Heart left ventricle (tissue), 16 donors: ENCODE measurements around the gene TRAM2. TPM values are rescaled to one million over a fixed set of nuclear protein-coding genes. Genes with fewer than 3 reads are reported as not detected.

Experiments used
- ATAC-seq, 4 donors: fragments of 200-7000 bp; cut with Tn5 transposase; one replicate each; pipeline ENCODE4 v1.9.1; 2020 to 2022; ENCODE audit warnings: moderate library complexity in 4 of 4, mild to moderate bottlenecking in 3 of 4, moderate number of reproducible peaks in 1 of 4
- DNase-seq, 5 donors: peaks; one replicate each; pipeline ENCODE4 v3.0.0-alpha.2; 2020
- H3K27ac ChIP-seq, 12 donors: fragments of 200-600 bp; sonication (generic) in 4 of 12; one replicate each; pipeline versions ENCODE4 v1.5.0 to v1.8.0; 2016 to 2022; ENCODE audit warnings: mild to moderate bottlenecking in 2 of 12
- H3K27me3 ChIP-seq, 9 donors: fragments of 200-600 bp; sonication (generic) in 2 of 9; one replicate each; pipeline versions ENCODE4 v1.5.1 to v1.8.0; 2016 to 2022; ENCODE audit warnings: mild to moderate bottlenecking in 3 of 9
- H3K36me3 ChIP-seq, 9 donors: fragments of 200-600 bp; sonication (generic) in 2 of 9; one replicate each; pipeline versions ENCODE4 v1.5.0 to v1.8.0; 2018 to 2022; ENCODE audit warnings: mild to moderate bottlenecking in 2 of 9
- H3K4me1 ChIP-seq, 12 donors: fragments of 200-600 bp; sonication (generic) in 4 of 12; one replicate each; pipeline versions ENCODE4 v1.5.0 to v1.8.0; 2016 to 2022; ENCODE audit warnings: mild to moderate bottlenecking in 3 of 12
- H3K4me3 ChIP-seq, 12 donors: fragments of 200-600 bp; sonication (generic) in 4 of 12; one replicate each; pipeline versions ENCODE4 v1.5.0 to v1.8.0; 2017 to 2022; ENCODE audit warnings: mild to moderate bottlenecking in 9 of 12, moderate library complexity in 4 of 12
- H3K9me3 ChIP-seq, 12 donors: fragments of 200-600 bp; sonication (generic) in 4 of 12; one replicate each; pipeline versions ENCODE4 v1.5.0 to v1.8.0; 2016 to 2022; ENCODE audit warnings: mild to moderate bottlenecking in 1 of 12
- CTCF ChIP-seq, 12 donors: fragments of 200-600 bp; sonication (generic) in 4 of 12; IDR thresholded peaks; one replicate each; pipeline versions ENCODE4 v1.5.0 to v1.8.0; 2018 to 2022; ENCODE audit warnings: antibody characterized with exemption in 12 of 12, mild to moderate bottlenecking in 5 of 12
- POLR2A ChIP-seq, 2 donors: fragments of 450-650 bp; IDR thresholded peaks; one replicate each; pipeline ENCODE4 v1.6.1; 2017; ENCODE audit warnings: antibody characterized with exemption in 2 of 2, mild to moderate bottlenecking in 2 of 2, moderate library complexity in 2 of 2
- WGBS, 4 donors: extraction: QIAGEN DNeasy Blood & Tissue Kit in 2 of 4; methylation state at CpG; one replicate each; pipeline versions ENCODE4 v1.1.5 to v1.1.7; 2013 to 2018; 5-methylcytosine and 5-hydroxymethylcytosine counted together
- intact Hi-C, 10 donors: fragments of 100-400 bp; cut with DNase I; formaldehyde crosslinking; loops; one replicate each; pipeline versions ENCODE4 v1.11.1 to v1.14.2; 2022
- polyA plus RNA-seq, 2 donors: library from polyadenylated mRNA; stranded (reverse); fragments of 200-250 nt; gene quantifications; one replicate each; pipeline ENCODE4 v1.2.3, GENCODE V29; 2013
- total RNA-seq, 9 donors: library from RNA; depleted of rRNA in 2 of 9; stranded (reverse); fragments of >200 nt in 2 of 9; fragmentation: NEBNext Ultra II Directional in 3 of 9; extraction: Animal tissue kit (Norgen Biotek cat#: 25700) in 3 of 9; gene quantifications; one replicate each; pipeline versions ENCODE4 v1.1.0 to v1.2.4, GENCODE V29; 2016 to 2023
- donor health status: ischemic (EF 13 %, LVEDD 7.1; RV severe dilation, severe dysfunction).
- donor health status: healthy with polysubstance abuse.
- donor health status: DM: no; HTN: yes; CAD: no.
- donor health status: DM: no; HTN: no; CAD: no.
- donor health status: ischemic (EF 25% LVEDD 6.9; RV normal size, moderate dysfunction).
- donor health status: ischemic (EF 25% LVEDD 5.7; RV mildly dilated, moderate dysfunction).
- donor health status: healthy.
- donor health status: DM: yes; HTN: yes; CAD: no.
- donor health status: ischemic (EF 35%, LVEDD 5.7; RV mildly dilated, moderate dysfunction).
- donor health status: nonischemic (EF 11% LVEDD 7.7; RV severe dilation, severe dysfunction).
- donor health status: DM: yes; HTN: yes; CAD: no.
- donor health status: PGD.
- donor health status: ischemic (EF 29% LVEDD 5.4; RV normal size, mild dysfunction).
- donor health status: nonischemic (EF 23%, LVEDD 6.1; RV moderate dilation, normal function).

Gene TRAM2
- total and polyA plus RNA-seq, 11 donors: 4.7 to 19.0 (median 12.1) TPM

- TF ChIP-seq CTCF (IDR thresholded peaks at IDR 0.05) (no peak), POLR2A (IDR thresholded peaks at IDR 0.05) (no peak)
Observed at GRCh38 chr6:52611833-52612232, 35.0 kb upstream of the TRAM2 start.

GRCh38 chr6:52610745-52611355 lies 34.0 kb upstream of the TRAM2 start:
- intact Hi-C loops: loop anchor here in 1 of 10 donors (5.0 kb wide), 1 partner anchor 36 kb away; no protein-coding TSS in a partner anchor
- H3K9me3 ChIP-seq: peaks cover 0 to 10% (median 0%) of the 10 kb centered on the region in 12 donors
- no peaks in the 10 kb centered on the region for H3K36me3 ChIP-seq
- no peak overlapping the region for H3K4me3 ChIP-seq
- no peak for ATAC-seq
- no peak for TF ChIP-seq CTCF (IDR thresholded peaks at IDR 0.05)
- no peak for TF ChIP-seq POLR2A (IDR thresholded peaks at IDR 0.05)
- 90 to 92% (median 90%) methylated on average over 5 of the region's 5 CpGs for WGBS, 4 donors
- DNase-seq: no peak
- H3K4me1 ChIP-seq: no peaks in the 10 kb centered on the region
- H3K27ac ChIP-seq: no peak overlapping the region
- no peaks in the 10 kb centered on the region for H3K27me3 ChIP-seq

More at GRCh38 chr6:52611833-52612232, 35.0 kb upstream of the TRAM2 start:
- 56 to 68% (median 62%) methylated on average over 1 of the region's 1 CpG for WGBS, 4 donors
- DNase-seq: no peak
- H3K36me3 ChIP-seq: no peaks in the 10 kb centered on the region
- H3K4me1 ChIP-seq: no peaks in the 10 kb centered on the region
- H3K4me3 ChIP-seq: no peak overlapping the region
- H3K27ac ChIP-seq: no peak overlapping the region
- H3K27me3 ChIP-seq: no peaks in the 10 kb centered on the region
- peaks cover 0 to 10% (median 0%) of the 10 kb centered on the region in 12 donors for H3K9me3 ChIP-seq
- ATAC-seq: no peak
- intact Hi-C loops: loop anchor here in 1 of 10 donors (5.0 kb wide), 1 partner anchor 35 kb away; no protein-coding TSS in a partner anchor

- TF ChIP-seq CTCF (IDR thresholded peaks at IDR 0.05) (no peak), POLR2A (IDR thresholded peaks at IDR 0.05) (no peak)
- intact Hi-C loops: loop anchor here in 1 of 10 donors (5.0 kb wide), 1 partner anchor 37 kb away; no protein-coding TSS in a partner anchor
- Histone ChIP-seq H3K9me3 (peaks cover 0 to 10% (median 0%) of the 10 kb centered on the region in 12 donors), H3K27me3 (no peaks in the 10 kb centered on the region), H3K4me3 (no peak overlapping the region), H3K36me3 (no peaks in the 10 kb centered on the region), H3K27ac (no peak overlapping the region), H3K4me1 (no peaks in the 10 kb centered on the region)
- ATAC-seq (no peak), DNase-seq (no peak)
- WGBS, 4 donors: 53 to 58% (median 54%) methylated on average over 3 of the region's 3 CpGs
Observed at GRCh38 chr6:52610011-52610410, 33.2 kb upstream of the TRAM2 start.

GRCh38 chr6:52605610-52606185 lies 28.8 kb upstream of the TRAM2 start:
- WGBS, 4 donors: 85 to 93% (median 89%) methylated on average over 5 of the region's 5 CpGs

More at GRCh38 chr6:52605610-52606185, 28.8 kb upstream of the TRAM2 start:
- Histone ChIP-seq H3K4me3 (no peak overlapping the region), H3K4me1 (no peaks in the 10 kb centered on the region), H3K27me3 (no peaks in the 10 kb centered on the region), H3K36me3 (no peaks in the 10 kb centered on the region), H3K9me3 (peaks cover 0 to 10% (median 0%) of the 10 kb centered on the region in 12 donors), H3K27ac (no peak overlapping the region)
- intact Hi-C loops: loop anchor here in 2 of 10 donors (5.0 kb wide), 2 partner anchors 42 to 47 kb away; no protein-coding TSS in a partner anchor
- DNase-seq (no peak), ATAC-seq (no peak)
- no peak for TF ChIP-seq POLR2A (IDR thresholded peaks at IDR 0.05)
- TF ChIP-seq CTCF (IDR thresholded peaks at IDR 0.05): no peak
